ENCODE data around the gene RALGAPA2. TPM values are rescaled to one million over a fixed set of nuclear protein-coding genes. Genes with fewer than 3 reads are reported as not detected.

RALGAPA2 gene
- total RNA-seq, 1 donor from 2014 or later = 73.8 TPM

DNA sequence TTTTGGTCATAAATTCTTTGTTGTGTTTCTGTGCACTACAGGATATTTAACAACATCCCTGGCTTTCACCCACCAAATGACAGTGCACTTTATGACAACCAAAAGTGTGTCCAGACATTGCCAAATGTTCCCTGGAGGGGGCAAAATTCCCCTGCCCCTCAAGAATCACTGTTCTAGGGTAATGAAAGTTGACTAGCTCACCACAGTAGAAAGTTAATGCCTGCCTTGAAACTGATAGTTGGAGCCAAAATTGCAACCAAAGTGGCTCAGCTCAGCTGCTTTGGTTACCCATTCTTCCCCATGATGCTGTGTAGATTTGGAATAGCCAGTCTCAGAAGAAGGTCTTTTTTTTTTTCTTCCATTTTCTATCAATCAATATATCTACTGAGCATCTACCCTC is 150.6 kb downstream of the RALGAPA2 start:
- Histone ChIP-seq H3K36me3 (peaks cover 49% of the 10 kb centered on the region), H3K4me1 (no peaks in the 10 kb centered on the region), H3K9me3 (no peaks in the 10 kb centered on the region), H3K27me3 (ENCODE audit: low read depth) (no peaks in the 10 kb centered on the region), H3K27ac (no peak overlapping the region), H3K4me3 (no peak overlapping the region)
- intact Hi-C loops (cut with DNase I) = no loop called here
- TF ChIP-seq, protein P1, sequence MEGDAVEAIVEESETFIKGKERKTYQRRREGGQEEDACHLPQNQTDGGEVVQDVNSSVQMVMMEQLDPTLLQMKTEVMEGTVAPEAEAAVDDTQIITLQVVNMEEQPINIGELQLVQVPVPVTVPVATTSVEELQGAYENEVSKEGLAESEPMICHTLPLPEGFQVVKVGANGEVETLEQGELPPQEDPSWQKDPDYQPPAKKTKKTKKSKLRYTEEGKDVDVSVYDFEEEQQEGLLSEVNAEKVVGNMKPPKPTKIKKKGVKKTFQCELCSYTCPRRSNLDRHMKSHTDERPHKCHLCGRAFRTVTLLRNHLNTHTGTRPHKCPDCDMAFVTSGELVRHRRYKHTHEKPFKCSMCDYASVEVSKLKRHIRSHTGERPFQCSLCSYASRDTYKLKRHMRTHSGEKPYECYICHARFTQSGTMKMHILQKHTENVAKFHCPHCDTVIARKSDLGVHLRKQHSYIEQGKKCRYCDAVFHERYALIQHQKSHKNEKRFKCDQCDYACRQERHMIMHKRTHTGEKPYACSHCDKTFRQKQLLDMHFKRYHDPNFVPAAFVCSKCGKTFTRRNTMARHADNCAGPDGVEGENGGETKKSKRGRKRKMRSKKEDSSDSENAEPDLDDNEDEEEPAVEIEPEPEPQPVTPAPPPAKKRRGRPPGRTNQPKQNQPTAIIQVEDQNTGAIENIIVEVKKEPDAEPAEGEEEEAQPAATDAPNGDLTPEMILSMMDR (IDR thresholded peaks at IDR 0.05) = no peak
- DNase-seq = no peak
- ATAC-seq = no peak

DNA sequence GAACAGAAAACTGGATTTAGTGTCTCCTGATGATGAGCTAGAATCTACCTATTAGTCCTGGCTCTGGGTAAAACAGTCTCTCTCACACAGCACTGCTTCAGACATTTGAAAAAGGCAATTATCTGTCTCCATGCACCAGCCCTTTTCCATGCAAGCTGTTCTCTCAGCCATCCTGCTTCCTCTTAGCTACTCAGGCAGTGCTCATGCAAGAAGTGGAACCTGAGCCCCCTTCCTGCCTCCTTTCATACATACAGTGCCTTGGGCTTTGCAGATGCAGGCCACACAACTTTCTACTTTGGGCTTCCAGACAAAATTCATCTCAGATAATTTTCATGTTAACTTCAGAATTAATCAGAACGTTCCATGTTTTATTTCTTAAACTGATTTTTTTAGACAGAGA is 151.3 kb downstream of the RALGAPA2 start:
- DNase-seq (no peak), ATAC-seq (no peak)
- H3K9me3 ChIP-seq = no peaks in the 10 kb centered on the region
- H3K27ac ChIP-seq = no peak overlapping the region
- H3K4me1 ChIP-seq = no peaks in the 10 kb centered on the region
- no peaks in the 10 kb centered on the region for H3K27me3 ChIP-seq (ENCODE audit: low read depth)
- peaks cover 48% of the 10 kb centered on the region for H3K36me3 ChIP-seq
- TF ChIP-seq, protein P1 (IDR thresholded peaks at IDR 0.05) = no peak
- intact Hi-C loops (cut with DNase I) = no loop called here
- no peak overlapping the region for H3K4me3 ChIP-seq

DNA sequence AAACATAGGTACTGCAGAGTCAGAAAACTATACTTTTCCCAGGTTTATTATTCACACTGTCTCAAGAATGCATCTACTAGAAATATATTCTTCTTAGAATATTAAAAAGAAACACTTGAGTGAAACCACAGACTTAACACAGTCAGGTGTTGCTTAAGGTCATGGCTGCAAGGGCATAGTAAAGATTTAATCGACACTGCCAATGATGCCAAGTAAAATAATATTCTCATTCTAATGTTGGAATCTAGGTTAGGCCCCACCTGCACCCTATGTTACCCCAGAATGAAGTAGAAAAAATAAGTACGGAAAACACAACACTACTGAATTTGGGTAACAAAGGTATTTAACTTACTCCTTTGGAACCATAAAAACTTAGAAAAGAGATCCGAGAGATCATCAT is 155.0 kb downstream of the RALGAPA2 start:
- no peak for DNase-seq
- H3K27ac ChIP-seq = no peak overlapping the region
- TF ChIP-seq, protein P1 (IDR thresholded peaks at IDR 0.05) = no peak
- H3K4me1 ChIP-seq = no peaks in the 10 kb centered on the region
- no peaks in the 10 kb centered on the region for H3K9me3 ChIP-seq
- peaks cover 32% of the 10 kb centered on the region for H3K36me3 ChIP-seq
- intact Hi-C loops (cut with DNase I) = no loop called here
- H3K27me3 ChIP-seq (ENCODE audit: low read depth) = no peaks in the 10 kb centered on the region
- no peak overlapping the region for H3K4me3 ChIP-seq
- ATAC-seq = no peak

DNA sequence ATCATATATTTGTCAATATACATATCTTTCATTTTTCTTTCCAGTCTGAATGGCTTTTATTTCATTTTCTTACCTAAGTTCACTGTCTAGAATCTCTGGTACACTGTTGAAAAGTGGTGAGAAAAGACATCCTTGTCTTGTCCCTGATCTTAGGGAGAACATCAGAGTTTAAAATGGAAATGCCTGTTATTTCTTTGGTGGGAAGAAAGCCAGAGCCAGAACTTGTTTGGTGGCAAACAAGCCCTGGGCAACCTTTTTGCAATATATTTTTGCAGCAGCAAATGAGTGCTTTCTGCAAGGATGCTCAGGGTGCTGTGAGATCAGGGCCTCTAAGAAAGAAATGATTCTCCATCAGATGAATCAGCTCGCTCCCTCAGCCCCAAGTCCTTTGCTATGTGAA is 156.6 kb downstream of the RALGAPA2 start:
- Histone ChIP-seq H3K4me1 (no peaks in the 10 kb centered on the region), H3K4me3 (no peak overlapping the region), H3K27ac (no peak overlapping the region), H3K27me3 (ENCODE audit: low read depth) (no peaks in the 10 kb centered on the region), H3K9me3 (no peaks in the 10 kb centered on the region), H3K36me3 (peaks cover 21% of the 10 kb centered on the region)
- DNase-seq (no peak), ATAC-seq (no peak)
- intact Hi-C loops (cut with DNase I) = no loop called here
- TF ChIP-seq, protein P1 (IDR thresholded peaks at IDR 0.05) = no peak

DNA sequence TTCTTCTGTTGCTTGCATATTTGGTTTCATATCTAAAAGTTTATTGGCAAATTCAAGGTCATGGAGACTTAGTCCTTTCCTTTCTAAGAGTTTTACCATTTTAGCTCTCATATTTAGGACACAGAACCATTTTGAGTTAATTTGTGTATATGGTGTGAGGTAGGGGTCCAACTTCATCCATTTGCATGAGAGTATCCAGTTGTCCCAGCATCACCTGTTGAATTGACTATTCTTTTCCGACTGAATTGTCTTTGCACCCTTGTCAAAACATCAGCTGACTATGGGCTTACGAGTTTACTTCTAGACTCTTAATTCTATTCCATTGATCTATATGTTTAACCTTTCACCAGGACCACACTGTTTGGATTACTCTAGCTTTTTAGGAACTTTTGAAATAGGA is 157.5 kb downstream of the RALGAPA2 start:
- Histone ChIP-seq H3K36me3 (peaks cover 16% of the 10 kb centered on the region), H3K4me3 (no peak overlapping the region), H3K9me3 (no peaks in the 10 kb centered on the region), H3K27me3 (ENCODE audit: low read depth) (no peaks in the 10 kb centered on the region), H3K4me1 (no peaks in the 10 kb centered on the region), H3K27ac (no peak overlapping the region)
- ATAC-seq (no peak), DNase-seq (no peak)
- TF ChIP-seq, protein P1 (IDR thresholded peaks at IDR 0.05) = no peak
- intact Hi-C loops (cut with DNase I) = no loop called here

DNA sequence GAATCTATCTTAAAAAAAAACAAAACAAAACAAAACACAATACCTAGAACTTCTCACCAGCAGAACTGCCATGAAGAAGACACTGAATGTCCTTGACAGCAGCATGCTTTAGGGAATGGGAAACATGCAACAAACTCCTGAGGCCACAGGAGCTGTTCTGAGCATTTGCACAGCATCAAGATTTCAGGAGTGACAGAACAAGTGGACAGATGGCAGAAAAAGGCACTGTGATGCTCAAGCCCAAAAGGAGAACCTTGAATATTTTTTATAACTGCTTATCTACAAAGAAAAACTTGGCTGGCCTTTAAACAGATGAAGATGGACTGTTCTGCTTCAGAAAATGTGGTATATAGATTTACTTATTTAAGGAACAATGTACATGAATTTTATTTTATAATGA is 158.9 kb downstream of the RALGAPA2 start:
- H3K4me3 ChIP-seq = no peak overlapping the region
- intact Hi-C loops (cut with DNase I) = no loop called here
- TF ChIP-seq, protein P1 (IDR thresholded peaks at IDR 0.05) = no peak
- H3K4me1 ChIP-seq = no peaks in the 10 kb centered on the region
- ATAC-seq = no peak
- H3K27me3 ChIP-seq (ENCODE audit: low read depth) = no peaks in the 10 kb centered on the region
- H3K36me3 ChIP-seq = peaks cover 16% of the 10 kb centered on the region
- no peak for DNase-seq
- no peak overlapping the region for H3K27ac ChIP-seq
- H3K9me3 ChIP-seq = no peaks in the 10 kb centered on the region
